K562 treated with DMSO at 1 percent for 4 hours (cell line): Measurements from ENCODE around the gene CHST8. TPM values are rescaled to one million over a fixed set of nuclear protein-coding genes. Genes with fewer than 3 reads are reported as not detected.

Experiments
- total RNA-seq: library from RNA; unstranded; fragments of 300-600 nt; gene quantifications from 2 replicates; pipeline ENCODE4 v1.2.3, GENCODE V29; 2022; ENCODE audit not compliant: insufficient read depth

CHST8 gene
- total RNA-seq = not detected in 2 replicates

GRCh38 chr19:33621811-33622504 lies at the start of gene CHST8:
TSS of gene CHST8 (plus strand) at chr19:33621953. CDS start at chr19:33689262, 67,309 bp downstream.

DNA sequence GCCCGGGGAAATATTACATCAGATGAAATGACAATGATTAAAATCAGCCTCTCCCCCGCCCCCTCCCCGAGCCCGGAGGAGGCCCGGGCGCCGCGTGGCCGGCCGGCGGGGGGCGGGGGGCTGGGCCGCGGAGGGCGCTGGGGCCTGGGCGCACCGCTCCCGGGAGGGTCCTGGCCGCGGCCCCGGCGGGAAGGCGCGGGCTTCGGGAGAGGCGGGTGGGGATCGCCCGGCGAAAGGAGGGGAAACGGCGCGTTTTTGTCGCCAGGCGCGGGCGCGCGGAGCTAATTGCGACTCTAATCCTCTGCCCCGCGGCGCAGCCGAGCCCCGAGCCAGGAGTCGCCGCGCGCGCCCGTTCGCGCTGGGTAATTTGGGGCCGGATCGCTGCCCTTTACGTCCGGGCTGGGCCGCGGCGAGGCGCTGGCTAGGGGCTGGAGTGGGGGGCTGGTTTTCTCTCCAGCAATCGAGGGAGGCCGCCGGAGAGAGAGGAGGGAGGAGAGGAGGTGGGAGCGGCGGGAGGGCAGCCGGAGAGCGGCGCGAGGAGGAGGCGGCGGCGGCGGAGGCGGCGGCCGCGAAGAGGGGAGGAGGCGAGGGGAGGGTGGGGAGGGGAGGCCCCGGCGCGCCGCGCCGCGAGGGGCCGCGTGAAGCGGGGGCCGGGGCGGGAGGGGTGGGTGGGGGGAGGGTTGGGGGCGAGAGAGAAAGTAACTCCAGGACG lies 174.6 kb downstream of the CHST8 start, which contains the start of gene KCTD15:
TSS of gene KCTD15 (plus strand) at position 707 of the 712 bp plus-strand sequence. CDS start 3,585 bp downstream, outside the sequence.

Other genes with a start within 250 kb of the CHST8 start
- gene CEBPG, start 248.2 kb upstream of the CHST8 start, total RNA-seq = 45.5 and 46.9 TPM in 2 replicates
- 39.2 and 40.0 TPM in 2 replicates for gene PEPD, start 100.2 kb upstream of the CHST8 start, total RNA-seq
- 18.3 and 23.0 TPM in 2 replicates for gene KCTD15, start 174.9 kb downstream of the CHST8 start, total RNA-seq